HPDE6-E6E7 (cell line): ENCODE data around the gene CARD19.
A peak's percentile ranks its signal among the peaks of the same experiment; 100 is the strongest.

Experiments used
- DNase-seq: peaks from one replicate; pipeline ENCODE4 v3.0.0; 2011; ENCODE audit warnings: missing footprints; ENCODE audit errors: extremely low spot score

The CARD19 gene

DNA sequence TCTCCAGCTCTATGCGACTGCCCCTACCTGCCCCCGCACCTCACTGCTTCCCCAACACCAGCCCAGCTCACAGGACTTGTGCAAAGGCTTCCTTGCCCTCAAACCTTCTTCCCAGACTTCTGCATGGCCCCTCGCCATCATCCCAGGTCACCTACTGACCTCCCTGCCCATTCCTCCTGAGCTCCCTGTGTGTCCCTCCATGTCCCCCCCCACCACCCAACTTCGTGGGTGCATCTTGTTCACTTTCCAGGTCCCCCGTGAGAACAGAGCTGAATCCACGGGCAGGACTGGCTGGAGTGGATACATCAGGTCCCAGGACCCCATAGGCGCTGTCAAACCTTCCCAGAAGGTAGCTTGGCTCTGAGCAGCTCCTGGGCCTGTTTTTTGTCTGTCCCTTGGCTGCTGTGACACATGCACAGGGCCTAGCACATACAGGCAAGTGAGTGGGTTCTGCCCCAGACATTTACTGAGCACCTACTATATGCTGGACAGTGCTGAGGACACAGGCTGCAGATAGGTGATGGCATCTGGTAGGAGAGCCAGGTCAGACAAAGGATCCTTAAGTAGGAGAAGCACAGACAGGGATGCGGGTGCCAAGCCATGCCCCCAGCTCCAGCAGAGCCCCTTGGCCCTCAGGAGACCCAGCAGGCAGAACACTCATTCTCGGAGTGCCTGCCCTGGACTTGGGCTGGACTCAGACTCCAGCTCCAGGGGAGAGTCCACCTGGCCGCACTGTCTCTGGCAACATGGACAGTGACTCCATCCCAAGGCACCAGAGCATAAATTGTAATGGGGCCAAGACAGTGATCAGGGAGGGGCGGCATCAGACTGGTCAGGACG is 23.1 kb downstream of the CARD19 start:
- DNase-seq: no peak

DNA sequence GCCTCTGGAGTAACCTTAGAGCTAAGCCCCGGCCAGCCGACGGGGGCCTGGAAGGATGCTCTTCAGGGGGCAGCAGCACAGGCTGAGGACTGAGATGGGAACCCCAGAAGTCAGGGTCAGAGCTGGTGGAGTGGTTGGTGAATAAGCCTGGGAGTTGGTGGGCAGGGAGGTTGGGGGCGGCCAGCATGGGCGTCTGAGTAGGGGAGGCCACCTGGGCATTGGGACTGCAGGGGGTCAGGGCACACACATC is 23.6 kb downstream of the CARD19 start:
- DNase-seq: no peak

DNA sequence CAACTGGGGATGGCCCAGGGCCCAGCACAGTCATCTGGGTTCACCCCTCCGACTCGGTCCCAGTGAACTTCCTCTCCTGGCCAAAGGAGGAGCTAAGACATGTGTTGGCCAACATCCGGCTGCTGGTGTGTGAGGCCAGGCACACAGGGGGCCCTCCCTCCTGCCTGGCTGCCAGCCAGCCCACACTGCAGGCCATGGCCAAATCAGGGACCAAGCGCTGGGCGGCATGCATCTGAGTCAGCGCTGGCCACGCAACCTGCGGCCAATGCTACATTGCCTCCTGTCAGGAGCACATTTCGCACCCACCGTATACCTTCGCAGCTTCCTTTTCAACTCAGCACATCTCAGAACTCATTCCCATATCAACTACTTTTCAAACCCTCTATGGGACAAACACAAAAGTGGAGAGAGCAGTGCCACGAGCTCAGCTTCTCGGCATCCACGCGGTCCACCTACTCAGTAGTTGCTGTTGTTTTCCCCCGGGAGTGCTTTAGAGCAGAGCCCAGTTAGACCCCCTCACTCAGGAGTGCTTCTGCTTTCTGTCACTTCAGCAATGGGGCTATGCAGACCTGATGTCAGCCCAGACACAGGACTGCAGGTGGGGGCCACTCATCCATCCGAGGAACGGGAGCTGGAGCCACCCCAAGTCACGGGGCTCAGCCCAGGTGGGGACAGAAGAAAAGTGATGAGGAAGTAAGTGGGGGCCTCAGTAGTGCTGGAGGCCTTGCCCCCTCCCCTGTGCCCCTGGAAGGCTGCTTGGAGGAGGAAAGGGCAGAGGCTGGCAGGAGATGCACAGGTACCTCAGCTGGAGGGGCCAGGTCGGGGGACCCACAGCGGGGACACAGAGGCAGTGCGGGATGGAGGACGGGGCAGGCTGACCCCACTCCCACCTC is 24.2 kb downstream of the CARD19 start:
- peak; percentile 80 for DNase-seq

GRCh38 chr9:93120846-93121315 is 24.9 kb downstream of the CARD19 start:
- DNase-seq: no peak

DNA sequence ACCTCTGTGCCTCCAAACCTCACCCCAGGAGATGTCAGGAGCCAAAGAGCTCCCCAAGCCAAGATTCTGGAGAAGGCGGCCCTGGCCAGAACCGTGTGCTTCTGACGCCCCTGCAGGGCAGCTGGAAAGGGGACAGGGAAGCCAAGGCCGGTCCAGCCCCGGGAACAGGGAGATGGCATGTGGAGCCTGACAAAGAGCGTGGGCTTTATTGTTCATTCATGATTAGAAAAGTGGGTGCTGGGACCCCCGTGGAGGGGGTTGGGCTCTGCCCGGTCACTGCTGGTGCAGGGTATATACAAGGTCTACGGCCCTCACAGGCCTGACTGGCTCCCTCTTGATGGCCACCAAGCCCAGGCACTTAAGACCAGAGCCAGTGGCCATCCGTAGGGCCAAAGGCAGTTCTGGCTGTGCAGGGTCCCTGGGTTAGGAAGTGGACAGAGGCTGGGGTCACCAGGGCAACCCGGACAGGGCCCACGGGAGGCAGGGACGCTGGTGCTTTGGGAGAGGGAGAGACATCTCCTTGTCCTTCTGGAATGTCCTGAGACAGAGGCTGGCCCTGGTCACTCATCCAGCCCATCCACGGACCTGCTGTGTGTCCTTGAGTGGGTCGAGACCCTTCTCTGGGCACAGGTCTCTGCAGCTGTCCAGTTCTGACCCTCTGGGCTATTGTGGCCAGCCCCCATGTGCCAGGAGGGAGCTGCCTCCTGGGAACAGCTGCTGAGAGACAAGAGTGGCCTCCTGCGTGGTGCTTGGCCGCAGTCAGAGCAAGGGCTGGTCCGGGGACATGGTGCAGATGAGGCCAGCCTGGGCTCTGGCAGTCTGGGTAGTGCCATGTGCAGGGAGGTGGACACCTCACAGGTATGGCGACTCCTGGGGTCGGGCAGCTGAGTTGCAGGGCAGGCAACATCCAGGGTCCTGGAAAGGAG is 25.6 kb downstream of the CARD19 start:
- no peak for DNase-seq

GRCh38 chr9:93122721-93123221 is 26.8 kb downstream of the CARD19 start:
- DNase-seq: no peak

DNA sequence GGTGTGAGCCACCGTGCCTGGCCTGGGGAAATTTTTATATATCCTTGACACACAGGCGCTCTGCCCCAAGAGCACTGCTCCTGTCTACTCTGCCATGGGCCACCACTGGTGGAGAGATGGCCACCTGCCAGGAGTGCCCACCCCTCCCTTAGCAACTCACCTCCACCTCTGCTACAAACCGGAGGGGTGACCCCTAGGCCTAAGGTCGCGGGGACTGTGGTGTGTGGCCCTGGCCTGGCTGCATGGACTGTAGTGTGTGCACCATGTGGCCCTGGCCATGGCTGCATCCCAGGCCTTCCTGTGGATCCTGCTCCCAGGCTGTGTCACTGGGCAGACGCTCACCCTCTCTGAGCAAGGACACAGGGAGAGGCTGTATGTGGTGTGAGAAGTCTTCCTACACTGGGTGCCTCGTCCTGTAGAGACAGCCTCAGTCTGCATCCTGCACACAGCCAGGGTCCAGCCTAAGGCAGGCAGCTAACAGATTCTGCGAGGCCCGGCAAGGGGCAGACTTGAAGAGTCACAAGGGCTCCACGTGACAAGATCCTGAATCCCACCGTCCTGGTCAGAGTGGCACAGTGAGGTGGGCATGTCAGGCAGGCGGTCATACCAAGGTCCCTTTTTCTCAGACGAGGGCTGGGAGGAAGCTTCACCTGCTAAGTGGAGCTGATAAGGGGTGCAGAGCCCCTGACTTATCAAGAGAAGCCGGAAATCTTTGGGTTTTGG is 27.7 kb downstream of the CARD19 start:
- DNase-seq: no peak

GRCh38 chr9:93124793-93125192 is 28.8 kb downstream of the CARD19 start:
- DNase-seq: no peak

DNA sequence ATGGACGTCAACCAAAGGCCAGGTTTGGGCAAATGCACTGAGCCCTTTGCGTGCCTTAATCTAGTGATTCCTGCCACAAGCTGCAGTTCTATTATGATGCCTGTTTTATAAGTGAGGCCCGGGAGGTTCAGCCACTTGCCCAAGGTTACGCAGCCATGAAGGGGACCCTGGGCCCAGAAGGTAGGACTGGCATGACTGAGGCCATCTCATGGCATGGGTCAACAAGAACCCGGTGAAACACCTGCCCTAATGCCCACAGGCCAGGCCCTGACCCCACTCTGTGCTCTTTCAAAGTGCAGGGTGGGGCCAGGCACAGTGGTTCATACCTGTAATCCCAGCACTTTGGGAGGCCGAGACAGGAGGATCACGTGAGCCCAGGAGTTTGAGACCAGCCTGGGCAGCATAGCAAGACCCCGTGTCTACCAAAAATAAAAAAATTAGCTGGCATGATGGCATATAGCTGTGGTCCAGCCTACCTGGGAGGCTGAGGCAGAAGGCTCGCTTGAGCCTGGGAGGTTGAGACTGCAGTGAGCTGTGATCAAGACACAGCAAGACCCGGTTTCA is 29.4 kb downstream of the CARD19 start:
- no peak for DNase-seq

DNA sequence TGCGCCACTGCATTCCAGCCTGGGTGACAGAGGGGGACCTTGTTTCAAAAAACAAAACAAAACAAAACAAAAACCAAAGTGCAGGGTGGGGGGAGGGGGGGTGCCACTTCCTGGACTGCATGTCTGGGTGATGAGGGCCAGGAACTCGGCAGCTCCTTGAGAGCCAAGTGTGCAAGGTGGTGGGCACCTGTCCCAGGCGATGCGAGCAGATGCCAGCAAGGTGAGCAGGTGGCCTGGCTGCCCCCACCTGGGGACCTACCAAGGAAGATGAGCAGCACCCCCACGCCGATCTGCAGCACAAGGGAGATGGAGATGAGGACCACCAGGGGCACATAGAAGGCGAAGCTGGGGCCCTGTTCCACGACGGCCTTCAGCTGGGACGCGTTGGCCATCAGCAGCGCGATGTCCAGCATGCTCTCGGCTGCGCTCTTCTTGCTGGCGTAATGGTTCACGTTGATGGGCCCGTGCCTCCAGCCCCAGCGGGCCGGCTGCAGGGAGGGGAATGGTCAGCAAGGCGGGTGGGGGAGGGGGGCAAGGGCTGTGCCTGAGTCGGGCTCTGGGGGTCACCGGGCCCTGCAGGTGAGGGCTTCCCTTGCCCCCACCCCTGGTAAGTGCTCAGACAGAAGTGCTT is 30.2 kb downstream of the CARD19 start:
- DNase-seq: no peak

DNA sequence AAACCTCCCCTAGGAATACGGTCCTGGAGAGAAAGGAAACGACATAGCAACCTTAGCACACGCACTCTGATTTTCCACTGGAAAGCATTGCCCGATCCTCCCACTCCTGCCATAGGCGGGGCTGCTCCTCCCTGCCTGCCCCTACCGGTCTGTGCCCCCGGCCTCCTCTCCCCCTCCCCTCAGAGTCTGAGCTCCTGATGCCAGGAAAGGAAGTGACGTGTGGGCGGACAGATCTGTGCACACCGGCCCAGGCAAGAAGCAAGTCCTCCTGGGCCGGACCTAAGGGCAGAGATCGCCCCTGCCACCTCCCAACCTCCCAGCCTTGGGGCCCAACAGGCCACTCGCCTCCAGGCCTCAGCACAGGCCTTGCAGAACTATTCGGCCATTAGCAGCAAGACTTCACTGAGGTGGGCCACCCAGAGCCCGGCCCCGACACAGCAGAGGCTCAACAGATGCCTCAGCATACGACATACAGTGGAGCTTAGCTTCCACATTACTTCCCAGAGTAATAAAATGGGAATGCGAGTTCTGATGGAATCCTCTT is 30.9 kb downstream of the CARD19 start:
- DNase-seq: no peak

DNA sequence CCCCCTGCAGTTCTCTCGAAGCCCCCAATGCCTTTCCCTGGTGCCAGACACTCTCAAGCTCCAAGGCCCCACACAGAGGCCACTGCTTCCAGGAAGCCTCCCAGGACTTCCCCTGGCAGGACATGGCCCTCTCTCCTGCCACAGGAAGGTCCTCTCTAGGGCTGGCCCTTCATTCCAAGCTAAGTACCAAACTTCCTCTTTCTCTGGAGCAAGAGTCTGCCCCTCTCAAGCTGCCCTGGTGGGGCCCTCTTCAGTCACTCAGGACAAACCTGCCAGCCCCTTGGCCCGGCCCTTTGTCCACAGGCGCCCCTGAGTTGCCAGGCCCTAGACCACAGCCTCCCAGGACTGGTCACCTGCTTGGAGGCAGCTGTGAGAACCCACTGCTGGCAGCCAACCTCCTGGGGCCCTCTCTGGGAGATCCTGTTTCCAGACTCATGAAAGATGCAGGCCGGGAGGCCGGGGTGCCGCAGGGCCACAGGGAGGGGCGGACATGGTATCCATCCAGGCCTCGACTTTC is 31.4 kb downstream of the CARD19 start:
- DNase-seq: no peak

DNA sequence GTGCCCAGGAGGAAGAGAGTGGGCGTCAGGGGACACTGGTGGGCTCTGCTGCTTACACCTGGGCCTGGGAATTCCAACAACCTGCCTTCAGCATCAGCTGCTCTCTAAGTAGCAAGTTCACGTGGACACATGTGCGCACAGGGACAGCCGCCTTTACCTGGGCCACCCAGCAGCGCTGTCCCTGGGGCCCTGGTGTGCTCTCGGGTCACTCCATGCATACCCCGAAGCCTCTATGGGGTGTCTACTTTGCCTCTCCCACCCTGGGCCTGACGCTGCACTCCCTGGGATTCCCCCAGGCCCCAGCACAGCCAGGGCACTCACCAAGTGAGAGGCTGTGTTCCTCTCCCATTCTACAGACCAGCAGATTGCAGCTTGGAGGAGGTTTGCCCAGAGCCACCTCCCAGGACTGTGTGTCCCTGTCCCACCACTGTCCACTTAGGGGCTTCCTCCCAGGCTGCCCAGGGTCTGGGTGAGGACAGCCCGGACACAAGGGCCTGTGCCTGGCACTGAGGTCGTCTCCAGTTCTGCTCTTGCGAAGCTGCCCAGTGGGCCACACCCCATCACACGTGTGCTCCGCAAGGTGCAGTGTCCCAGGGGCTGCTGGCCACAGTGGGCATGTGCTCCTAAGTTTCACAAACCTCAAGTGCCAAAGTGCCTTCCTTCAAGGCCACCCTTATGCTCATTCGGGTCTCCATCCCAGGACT is 32.1 kb downstream of the CARD19 start:
- DNase-seq: no peak

DNA sequence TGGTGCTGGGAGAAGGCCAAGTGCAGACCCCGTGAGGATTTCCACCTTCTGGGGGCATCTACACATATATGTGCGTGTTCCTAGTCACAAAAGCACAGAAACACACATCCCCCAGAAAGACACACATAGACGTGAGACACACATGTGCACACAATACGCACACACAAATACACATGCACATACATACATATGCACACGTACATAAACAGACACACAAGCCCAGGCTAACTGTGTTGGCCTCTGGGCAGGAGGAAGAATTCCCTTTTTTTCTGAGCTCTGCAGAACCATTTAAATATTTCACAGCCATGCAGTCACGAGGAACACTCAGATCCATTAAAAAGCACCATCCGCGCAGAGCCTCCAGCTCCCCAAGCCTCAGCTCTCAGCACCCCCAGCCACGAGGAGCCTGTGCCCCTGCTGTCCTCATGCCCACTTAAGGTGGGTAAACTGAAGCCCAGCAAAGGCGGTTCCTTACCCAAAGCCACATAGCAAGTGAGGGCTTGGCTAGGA is 32.8 kb downstream of the CARD19 start:
- DNase-seq: no peak

DNA sequence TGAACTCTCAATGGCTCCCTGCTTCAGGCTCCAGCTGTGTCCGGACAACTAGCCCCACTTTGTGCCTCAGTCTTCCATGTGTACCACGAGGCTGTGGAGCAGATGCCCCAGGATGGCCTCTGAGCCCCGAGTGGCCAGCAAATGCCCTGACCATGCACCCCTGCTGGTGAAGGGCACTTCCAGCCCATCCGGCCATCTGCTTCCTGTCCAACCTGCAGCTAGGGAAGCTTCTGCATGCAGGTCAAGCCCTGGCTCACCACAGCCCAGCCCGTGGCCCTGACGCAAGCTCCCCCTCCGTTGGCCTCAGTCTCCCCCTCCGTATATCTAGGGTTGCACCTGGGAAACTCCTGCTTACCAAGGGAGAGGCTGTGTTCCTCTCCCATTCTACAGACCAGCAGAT is 33.3 kb downstream of the CARD19 start:
- no peak for DNase-seq

DNA sequence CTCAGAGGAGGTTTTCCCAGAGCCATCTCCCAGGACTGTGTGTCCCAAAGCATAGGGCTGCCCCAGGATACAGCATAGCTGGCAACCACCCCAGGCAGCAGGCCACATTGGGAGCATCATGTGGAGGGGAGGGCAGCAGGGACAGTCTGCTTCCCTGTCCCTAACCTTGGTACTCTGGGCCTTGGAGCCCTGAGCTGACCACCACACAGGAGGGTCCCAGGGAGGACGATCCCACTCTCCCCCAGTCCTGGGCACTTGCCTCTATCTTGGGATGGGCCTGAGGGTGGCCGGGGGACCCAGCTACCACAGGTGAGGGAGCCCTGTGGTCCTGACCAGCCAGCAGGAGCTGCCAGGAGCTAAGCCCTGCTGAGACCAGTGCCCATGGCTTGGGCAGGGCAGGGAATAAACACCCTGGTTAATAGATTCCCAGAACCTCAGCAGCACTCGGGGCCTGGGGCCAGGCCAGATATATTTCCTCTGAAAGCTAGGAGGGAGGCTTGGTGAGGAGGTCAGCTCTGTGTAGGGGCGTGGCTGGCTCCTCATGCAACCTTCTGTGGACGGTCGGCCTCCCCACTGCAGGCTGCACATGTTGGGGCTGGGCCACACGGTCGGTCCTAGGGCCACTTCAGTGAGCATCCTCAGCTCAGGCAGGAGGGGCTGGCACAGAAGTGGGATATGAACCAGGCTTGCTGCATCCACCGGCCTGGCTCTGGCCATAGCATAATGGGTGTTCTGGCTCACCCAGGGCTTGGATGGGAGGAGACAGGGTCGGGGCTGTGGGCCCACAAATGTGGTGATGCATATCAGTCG is 33.9 kb downstream of the CARD19 start:
- no peak for DNase-seq

DNA sequence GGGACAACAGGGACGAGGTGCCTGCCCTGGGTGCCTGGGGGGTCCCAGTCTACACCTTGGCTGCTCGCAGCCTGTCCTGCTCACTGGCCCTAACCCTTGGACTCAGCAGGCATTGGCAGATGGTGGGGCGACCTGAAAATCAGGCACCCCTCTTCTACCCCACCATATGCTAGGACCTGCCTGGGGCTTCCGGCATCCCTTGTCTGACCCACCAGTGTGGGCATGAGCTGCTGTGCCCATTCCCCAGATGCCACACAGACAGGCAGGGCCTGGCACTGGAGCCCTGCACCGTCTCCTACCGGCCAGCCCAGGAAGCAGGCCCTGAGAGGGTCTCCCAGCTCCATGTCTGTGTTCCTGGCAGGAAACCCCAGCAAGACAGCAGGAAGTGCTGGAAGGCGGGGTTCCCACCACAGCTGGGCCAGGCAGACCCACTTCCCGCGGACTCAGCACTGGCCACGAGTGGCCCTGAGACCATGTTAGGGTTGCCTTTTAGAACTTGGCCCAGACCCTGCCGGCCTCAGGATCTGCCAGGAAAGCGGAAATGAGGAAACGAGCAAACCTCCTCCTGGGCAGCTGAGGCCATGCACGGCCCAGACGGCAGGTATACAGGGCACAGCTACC is 35.0 kb downstream of the CARD19 start:
- DNase-seq: no peak
